NCI-H510A treated with DMSO at 0.1 percent for 48 hours (cell line): ENCODE results near the gene AGAP3.
"Not testable (repeated sequence)": the region's sequence is repeated elsewhere in the genome, so short reads cannot be mapped to it uniquely, and the experiment has no call there.

Source experiments
- DNase-seq: peaks from one replicate; lab custom pipeline; 2025; lab: John Stamatoyannopoulos, UW

The AGAP3 gene

DNA sequence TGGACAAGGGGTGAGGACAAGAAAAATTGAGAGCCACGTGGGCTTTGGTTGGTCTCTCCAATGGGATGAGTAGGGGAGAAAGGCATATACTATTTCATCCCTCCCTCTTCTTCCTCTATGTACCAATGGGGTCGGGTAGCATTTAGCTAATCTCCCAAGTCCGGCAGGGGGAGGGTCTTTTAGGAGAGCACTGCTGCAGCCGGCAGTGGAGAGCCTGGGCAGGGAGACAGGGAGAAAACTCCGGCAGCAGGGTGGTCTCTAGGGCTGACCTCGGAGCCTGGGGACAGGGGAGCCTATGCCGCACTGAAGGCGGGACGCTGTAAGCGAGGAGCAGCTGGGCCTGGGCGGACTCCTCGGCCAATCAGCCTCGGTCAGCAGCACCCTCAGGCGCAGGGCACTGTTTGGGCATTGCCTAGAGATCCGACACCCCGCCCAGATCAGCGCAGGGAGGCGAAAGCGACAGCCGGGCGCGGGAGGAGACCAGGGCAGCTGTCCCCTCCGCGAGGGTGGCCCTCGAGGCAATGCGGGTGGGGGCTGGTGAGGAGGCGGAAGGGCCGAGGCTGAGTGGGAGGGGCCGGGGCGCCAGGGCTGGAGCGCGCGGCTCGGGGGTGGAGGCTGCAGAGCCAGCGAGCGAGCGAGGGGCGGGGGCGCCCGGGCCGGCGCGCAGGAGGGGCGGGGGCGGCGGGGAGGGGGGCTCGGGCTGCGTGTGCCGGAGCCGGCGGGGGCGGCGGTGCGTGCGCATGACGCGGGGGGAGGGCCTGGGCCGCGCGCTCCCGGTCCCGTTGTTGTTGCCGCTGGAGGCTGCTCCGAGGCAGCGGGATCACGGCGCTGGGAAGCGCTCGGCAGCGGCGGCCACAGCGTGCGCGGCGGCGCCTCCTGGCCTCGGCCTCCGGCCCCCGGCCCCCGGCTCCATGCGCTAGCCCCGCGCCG lies at the start of gene AGAP3:
AGAP3 (plus strand) TSS at position 785 of the 930 bp plus-strand sequence. CDS start 267 bp downstream, outside the sequence.
- peak; percentile 62 for DNase-seq

GRCh38 chr7:151038951-151039849 lies 47.1 kb upstream of the AGAP3 start:
- no peak for DNase-seq

DNA sequence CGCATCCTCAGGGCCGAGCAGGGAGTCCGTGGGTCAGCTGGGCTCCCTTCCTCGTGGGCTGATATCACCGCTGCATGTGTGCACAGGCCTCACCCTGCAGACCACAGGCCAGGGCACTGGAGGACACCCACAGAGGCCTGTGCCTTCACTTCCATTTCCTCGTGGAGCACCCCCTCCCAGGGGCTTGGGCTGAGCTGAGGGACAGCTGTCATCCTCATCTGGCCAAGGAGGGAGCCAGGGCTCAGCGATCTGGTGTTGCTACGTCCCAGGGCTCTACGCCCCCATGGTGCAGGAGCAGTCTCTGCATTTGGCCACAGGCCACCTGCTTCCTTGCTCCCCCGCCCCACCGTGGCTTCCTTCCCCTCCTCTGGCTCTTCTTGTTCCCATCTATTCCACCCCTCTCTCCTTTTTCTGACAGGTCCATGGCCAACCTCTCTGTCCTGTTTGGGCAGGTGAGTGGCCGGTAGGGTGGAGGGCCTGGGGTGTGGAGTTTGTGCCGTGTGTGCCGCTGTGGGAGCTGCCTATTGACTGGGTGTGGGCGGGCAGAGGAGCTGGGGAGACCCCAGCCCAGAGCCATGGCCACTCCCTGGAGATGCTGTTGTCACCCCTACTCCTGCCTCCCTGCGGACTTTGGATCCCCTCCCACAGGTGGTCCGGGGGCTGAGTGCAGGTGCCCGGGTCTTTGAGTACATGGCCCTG lies 46.3 kb upstream of the AGAP3 start:
- DNase-seq, result no peak

- no peak for DNase-seq
Observed at GRCh38 chr7:151040616-151041375, 45.5 kb upstream of the AGAP3 start.

- not testable (repeated sequence) for DNase-seq
Observed at GRCh38 chr7:151043449-151043848, 42.8 kb upstream of the AGAP3 start.

GRCh38 chr7:151043959-151044358 lies 42.3 kb upstream of the AGAP3 start:
- DNase-seq, result no peak

DNA sequence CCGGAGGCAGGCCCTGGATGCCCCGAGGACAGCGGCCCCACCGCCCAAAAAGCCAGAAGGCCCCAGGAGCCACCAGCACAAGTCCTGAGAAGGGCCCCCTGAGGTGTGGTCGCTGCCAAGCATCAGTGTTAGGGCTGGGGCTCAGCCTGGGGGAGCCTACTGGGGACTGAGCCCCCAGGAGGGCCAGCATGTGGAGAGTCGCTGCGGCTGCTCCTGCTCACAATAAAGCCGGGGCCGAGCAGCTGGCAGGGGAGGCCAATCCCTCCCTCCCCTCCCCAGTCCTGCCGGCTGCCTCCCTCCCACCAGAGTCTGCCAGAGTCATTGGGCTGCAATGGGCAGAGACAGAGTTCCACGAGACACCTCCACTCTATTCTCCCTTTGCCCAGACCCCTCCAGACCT lies 41.0 kb upstream of the AGAP3 start:
- DNase-seq, result no peak

DNA sequence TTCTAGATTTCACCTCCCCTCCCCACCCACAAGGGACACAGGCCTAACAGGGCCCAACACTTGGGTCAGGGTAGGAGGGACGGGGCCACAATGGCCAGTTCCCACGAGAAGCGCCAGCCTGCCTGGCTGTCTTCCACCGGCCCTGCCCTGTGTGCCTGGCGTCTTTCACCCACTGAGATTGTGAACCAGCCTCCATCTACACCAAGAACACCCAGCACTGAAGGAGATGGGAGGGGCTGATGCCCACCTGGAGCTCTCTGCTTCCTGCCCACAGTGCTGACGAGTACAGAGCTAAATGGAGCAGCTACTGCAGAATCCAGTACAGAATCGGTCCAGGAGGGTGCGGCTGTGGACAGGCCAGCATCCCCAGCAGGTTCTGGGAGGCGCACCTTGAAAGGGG lies 40.3 kb upstream of the AGAP3 start:
- DNase-seq, result no peak

- peak; percentile 5 for DNase-seq
Observed at GRCh38 chr7:151046603-151047573, 39.4 kb upstream of the AGAP3 start.

GRCh38 chr7:151047976-151048815 lies 38.1 kb upstream of the AGAP3 start, which contains the start of gene ASIC3:
Gene ASIC3 (plus strand): TSS chr7:151048531. CDS start chr7:151048886, 355 bp downstream.
- no peak for DNase-seq

GRCh38 chr7:151048911-151049463 lies 37.3 kb upstream of the AGAP3 start:
- DNase-seq, result no peak

DNA sequence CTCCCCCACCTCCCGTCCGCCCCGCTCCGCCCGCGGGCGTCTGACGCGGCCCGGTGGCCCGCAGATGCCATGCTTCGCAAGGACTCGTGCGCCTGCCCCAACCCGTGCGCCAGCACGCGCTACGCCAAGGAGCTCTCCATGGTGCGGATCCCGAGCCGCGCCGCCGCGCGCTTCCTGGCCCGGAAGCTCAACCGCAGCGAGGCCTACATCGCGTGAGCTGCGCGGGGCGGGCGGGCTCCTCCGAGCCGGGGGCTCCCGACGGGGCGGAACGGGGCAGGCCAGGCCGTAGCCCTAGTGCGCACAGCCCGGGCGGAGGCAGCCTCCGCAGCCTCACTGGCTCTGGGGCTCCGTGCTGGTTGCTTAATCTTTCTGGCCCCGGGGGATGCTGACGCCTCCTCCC lies 35.2 kb upstream of the AGAP3 start:
- DNase-seq, result no peak

- no peak for DNase-seq
Observed at GRCh38 chr7:151053096-151053495, 33.2 kb upstream of the AGAP3 start.

- no peak for DNase-seq
Observed at GRCh38 chr7:151053751-151054150, 32.5 kb upstream of the AGAP3 start.

DNA sequence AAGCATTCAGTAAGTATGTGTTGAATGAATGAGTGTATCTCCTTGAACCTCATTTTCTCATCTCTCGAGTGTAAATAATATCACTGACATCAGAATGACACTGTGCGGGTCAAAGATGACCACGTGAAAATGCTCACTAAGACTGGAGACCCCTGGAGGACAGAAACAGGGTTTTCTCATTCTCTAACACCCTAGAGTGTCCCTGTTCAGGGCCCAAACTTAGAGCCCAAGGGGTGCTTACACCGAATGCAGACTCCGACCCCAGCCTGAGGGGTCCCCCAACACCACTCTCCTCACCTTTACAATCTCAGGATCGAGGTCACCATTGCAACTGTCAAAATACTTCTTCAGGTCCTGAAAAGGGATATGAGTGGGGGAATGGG lies 30.0 kb upstream of the AGAP3 start:
- no peak for DNase-seq

GRCh38 chr7:151056666-151057505 lies 29.4 kb upstream of the AGAP3 start:
- DNase-seq, result no peak

GRCh38 chr7:151057506-151057988 lies 28.7 kb upstream of the AGAP3 start, which contains the start of gene CDK5:
Gene CDK5 (minus strand): TSS chr7:151057897. CDS start chr7:151057848, 49 bp downstream.
- DNase-seq, result no peak
